GM10266 (cell line): Measurements from ENCODE around the gene USP33.

ENCODE experiments used
- DNase-seq: peaks from one replicate; pipeline ENCODE4 v3.0.0; 2012; ENCODE audit errors: extremely low spot score
- TF ChIP-seq, protein P1 (sequence below): IDR thresholded peaks from 2 replicates; pipeline ENCODE4 v1.5.1; 2012; ENCODE audit warnings: mild to moderate bottlenecking, low read depth; ENCODE audit not compliant: control insufficient read depth, insufficient read depth; ENCODE audit errors: missing control alignments

The USP33 gene

DNA sequence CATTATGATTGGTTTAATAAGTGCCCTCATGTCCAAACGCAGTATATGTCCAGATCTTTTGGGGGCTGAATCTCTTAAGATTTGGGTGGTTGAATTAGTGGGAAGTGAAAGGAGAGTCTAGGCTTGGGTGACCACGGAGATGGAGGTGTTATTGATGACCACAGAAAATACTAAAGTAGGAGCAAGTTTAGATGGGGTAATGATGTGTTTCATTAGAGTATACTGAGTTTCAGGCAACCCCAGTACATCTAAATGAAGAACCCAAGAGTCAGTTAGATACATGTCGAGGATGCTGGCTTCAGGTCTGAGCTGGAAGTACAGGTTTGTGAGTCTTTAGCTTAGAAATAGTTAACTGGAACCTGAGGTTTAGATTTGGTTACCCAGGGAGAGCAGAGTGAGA, 70.7 kb downstream of the USP33 start:
- TF ChIP-seq, protein P1, sequence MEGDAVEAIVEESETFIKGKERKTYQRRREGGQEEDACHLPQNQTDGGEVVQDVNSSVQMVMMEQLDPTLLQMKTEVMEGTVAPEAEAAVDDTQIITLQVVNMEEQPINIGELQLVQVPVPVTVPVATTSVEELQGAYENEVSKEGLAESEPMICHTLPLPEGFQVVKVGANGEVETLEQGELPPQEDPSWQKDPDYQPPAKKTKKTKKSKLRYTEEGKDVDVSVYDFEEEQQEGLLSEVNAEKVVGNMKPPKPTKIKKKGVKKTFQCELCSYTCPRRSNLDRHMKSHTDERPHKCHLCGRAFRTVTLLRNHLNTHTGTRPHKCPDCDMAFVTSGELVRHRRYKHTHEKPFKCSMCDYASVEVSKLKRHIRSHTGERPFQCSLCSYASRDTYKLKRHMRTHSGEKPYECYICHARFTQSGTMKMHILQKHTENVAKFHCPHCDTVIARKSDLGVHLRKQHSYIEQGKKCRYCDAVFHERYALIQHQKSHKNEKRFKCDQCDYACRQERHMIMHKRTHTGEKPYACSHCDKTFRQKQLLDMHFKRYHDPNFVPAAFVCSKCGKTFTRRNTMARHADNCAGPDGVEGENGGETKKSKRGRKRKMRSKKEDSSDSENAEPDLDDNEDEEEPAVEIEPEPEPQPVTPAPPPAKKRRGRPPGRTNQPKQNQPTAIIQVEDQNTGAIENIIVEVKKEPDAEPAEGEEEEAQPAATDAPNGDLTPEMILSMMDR: no peak
- DNase-seq: no peak

DNA sequence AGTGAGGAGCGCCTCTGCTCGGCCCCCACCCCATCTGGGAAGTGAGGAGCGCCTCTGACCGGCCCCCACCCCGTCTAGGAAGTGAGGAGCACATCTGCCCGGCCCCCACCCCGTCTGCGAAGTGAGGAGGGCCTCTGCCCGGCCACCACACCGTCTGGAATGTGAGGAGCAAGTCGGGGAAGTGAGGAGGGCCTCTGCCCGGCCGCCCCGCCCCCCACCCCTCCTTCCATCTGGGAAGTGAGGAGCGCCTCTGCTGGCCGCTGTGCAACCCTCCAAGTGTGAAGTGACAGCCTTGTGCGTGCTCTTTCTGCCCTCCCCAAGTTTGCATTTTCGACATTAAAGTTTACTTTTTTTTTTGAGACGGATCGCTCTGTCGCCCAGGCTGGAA, 72.1 kb downstream of the USP33 start:
- TF ChIP-seq, protein P1: no peak
- DNase-seq: no peak

DNA sequence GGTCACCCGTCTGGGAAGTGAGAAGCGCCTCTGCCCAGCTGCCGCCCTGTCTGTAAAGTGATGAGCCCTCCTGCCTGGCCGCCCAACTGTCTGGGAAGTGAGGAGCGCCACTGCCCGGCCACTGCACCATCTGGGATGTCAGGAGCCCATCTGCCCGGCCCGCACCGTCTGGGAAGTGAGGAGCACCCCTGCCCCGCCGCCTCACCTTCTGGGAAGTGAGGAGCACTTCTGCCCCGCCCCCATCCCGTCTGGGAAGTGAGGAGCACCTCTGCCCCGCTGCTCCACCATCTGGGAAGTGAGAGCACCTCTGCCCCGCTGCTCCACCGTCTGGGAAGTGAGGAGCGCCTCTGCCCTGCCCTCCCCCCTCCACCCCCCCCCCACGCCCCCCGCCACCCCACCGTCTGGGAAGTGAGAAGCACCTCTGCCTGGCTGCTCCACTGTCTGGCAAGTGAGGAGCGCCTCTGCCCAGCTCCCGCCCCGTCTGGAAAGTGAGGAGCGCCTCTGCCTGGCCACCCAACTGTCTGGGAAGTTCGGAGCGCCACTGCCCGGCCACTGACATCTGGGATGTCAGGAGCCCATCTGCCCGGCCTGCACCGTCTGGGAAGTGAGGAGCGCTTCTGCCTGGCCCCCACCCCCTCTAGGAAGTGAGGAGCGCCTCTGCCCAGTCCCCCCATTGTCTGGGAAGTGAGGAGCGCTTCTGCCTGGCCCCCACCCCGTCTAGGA, 72.7 kb downstream of the USP33 start:
- DNase-seq: no peak
- TF ChIP-seq, protein P1: no peak

DNA sequence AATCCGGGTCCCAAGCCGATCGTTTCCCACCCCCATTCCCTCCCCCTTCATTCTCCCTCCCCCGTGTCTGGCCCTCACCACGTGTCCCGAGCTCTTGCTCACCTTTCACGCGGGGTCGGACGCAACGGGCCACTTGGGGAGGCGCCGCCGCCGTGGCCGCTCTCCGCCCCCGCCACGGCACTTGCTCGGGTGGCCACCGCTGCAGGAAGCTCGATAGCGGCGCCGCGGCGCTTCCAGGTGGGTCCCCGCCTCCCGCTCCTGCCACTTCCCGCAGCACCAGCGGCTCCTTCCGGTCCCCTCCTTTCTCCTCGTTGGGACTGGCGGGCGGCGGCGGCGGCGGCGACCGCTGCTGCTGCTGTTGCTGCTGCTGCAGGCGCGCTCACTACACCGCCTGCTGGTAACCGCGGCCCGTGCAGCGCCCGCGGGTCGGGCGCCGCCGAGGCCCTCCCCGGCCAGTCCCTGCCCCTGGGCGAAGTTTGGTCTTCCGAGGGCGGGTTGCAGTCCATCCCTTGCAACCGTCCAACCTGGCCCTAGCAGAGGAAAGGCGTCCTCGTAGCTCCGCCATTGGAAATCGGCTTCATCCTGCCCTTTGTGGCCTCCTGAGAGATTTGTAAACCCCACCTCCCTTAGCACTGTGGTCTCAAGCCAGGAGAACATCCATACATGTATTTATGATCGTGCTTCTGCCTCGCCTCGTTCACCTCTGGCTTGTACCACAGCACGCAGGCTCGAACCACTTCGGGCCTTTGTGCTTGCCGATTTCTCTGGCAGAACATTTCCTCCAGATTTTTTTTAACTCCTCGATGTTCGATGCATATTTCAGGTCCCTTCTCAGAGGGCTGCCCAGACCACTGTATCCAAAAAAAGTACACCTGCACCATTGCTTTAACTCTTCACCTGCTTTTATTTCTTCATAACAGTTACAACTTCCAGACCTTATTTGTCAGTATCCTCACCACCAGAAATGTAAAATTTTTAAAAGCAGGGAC, 76.2 kb downstream of the USP33 start:
- TF ChIP-seq, protein P1: peak; percentile 92
- DNase-seq: peak; percentile 90

DNA sequence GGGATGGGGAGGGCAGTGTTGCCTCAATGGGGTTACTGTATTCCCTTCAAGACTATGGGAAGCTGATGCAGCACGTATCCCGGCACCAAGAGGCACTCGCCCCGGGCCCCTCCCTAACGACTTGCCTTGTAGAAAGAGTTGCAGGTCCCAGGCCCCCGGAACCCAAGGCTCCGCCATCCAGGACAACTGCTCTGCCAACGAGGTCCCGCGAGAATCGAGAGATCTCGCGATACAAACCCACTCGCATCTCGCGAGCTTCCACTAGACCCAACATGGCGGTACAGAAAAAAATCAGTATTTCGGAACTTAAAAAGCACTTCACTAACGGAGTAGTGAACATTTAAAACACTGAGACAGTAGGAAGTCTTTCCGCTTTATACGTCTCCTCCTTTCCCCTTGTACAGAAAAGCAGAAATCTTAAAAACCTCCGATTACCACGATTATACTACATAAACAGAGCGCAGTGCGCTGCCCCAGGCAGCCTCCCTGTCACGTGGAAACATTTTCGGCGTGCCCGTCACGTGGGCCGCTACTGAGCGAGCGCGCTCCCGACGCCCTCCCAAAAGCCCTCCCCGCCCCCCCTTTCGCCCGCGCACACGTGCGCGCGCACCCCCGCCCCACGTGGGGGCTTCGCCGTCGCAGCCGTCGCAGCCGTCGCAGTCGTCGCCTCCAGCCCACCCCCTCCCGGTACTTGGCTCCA, 77.0 kb downstream of the USP33 start, which contains the start of gene ZZZ3:
Gene ZZZ3 (minus strand): TSS at position 199 of the 700 bp plus-strand sequence. CDS start 49,304 bp downstream, outside the sequence.
- peak; percentile 92 for DNase-seq
- TF ChIP-seq, protein P1: no peak

DNA sequence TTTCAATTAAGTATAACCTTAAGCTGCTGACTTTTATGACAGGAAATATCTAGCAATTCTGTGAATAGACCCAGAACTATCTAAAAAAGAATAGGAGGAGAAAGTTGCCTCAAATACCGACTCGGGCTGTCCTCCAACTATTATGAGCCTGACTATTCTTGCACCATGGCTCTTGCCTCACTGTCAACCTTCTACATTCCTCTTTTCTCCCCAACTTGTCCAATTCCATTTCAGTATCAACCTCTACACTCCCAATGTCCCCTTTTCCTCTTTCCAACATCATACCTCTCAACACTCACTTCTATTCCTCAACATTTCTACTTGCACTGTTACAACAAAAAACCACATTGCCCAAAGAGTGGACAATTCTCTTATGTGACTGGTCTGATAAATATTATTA, 79.5 kb downstream of the USP33 start:
- TF ChIP-seq, protein P1: no peak
- DNase-seq: no peak
